Adrenal gland (tissue), 5 donors: Measurements from ENCODE around the gene SUMO2.

Experiments used
- CTCF ChIP-seq, 6 experiments: fragments of 450-650 bp in 4 of 6; fragments of 200-600 bp in 2 of 6; sonication (generic) in 1 of 6; IDR thresholded peaks; 1 replicate in 5 of 6; 2 replicates in 1 of 6; pipeline versions ENCODE4 v1.5.1 to v1.8.0; 2016 to 2021; ENCODE audit warnings: antibody characterized with exemption in 6 of 6, mild to moderate bottlenecking in 2 of 6, moderate library complexity in 1 of 6
- POLR2A ChIP-seq, 2 donors: fragments of 450-650 bp; IDR thresholded peaks; one replicate each; pipeline ENCODE4 v1.6.1; 2017; ENCODE audit warnings: antibody characterized with exemption in 2 of 2, mild to moderate bottlenecking in 2 of 2, moderate library complexity in 1 of 2
- donor health status: DM: no; HTN: no; CAD: no.

- TF ChIP-seq POLR2A (IDR thresholded peaks at IDR 0.05) (no peak), CTCF (IDR thresholded peaks at IDR 0.05) (no peak)
Observed at GRCh38 chr17:75218131-75218530, 35.4 kb upstream of the SUMO2 start.
